ENCODE data around the gene NPAS1. TPM values are rescaled to one million over a fixed set of nuclear protein-coding genes. Genes with fewer than 3 reads are reported as not detected.

The NPAS1 gene
- total RNA-seq, 4 donors from 2014 or later = not detected

GRCh38 chr19:47065242-47065641 is 45.6 kb downstream of the NPAS1 start:
- TF ChIP-seq, protein P1, sequence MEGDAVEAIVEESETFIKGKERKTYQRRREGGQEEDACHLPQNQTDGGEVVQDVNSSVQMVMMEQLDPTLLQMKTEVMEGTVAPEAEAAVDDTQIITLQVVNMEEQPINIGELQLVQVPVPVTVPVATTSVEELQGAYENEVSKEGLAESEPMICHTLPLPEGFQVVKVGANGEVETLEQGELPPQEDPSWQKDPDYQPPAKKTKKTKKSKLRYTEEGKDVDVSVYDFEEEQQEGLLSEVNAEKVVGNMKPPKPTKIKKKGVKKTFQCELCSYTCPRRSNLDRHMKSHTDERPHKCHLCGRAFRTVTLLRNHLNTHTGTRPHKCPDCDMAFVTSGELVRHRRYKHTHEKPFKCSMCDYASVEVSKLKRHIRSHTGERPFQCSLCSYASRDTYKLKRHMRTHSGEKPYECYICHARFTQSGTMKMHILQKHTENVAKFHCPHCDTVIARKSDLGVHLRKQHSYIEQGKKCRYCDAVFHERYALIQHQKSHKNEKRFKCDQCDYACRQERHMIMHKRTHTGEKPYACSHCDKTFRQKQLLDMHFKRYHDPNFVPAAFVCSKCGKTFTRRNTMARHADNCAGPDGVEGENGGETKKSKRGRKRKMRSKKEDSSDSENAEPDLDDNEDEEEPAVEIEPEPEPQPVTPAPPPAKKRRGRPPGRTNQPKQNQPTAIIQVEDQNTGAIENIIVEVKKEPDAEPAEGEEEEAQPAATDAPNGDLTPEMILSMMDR (IDR thresholded peaks at IDR 0.05) = no peak
- TF ChIP-seq POLR2A (IDR thresholded peaks at IDR 0.05) = no peak
- DNase-seq = no peak
- no peak overlapping the region for H3K4me3 ChIP-seq
- H3K4me1 ChIP-seq = no peaks in the 10 kb centered on the region
- no peaks in the 10 kb centered on the region for H3K9me3 ChIP-seq
- no peaks in the 10 kb centered on the region for H3K27me3 ChIP-seq
- no peak overlapping the region for H3K27ac ChIP-seq
- peaks cover 0 to 56% (median 0%) of the 10 kb centered on the region in 3 donors for H3K36me3 ChIP-seq

DNA sequence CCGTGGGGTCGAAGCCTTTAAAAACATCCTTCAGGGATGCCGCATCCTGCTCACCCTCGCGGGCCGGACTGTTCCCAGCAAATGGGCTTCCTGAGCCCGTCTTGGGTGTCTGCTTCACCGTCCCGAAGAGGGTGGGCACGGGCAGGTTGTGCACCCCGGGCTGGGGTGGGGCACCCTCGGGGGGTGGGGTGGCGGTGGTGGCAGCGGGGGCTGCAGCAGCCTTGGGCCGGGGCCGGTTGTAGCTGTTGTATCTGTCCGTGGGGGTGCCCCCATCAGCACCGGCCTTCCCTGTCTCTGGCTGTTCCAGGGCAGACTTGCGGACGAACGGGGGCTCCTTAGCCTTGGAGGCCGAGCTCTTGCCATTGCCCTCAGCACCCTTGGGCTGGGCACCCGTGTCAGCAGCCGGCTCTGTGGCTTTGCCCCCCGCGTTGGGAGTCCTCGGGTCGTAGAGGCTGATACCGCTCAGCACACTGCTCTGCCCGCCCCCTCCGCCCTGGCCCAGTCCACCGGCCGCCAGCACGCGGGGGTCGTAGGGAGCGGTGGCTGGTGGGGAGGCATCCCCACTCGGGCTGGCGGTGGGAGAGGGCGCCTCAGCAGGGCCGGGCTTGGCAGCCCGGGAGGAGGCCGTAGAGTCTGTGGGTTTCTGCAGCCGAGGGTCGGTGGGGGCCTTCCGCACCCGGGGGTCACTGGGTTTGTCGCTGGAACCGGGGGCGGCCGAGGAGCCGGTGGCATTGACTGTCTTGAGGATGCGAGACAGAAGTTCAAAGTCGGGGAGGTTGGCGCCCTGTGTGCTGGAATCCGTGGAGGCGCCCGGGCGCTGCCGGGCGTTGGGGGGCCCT is 47.0 kb downstream of the NPAS1 start:
- H3K36me3 ChIP-seq = peaks cover 0 to 70% (median 0%) of the 10 kb centered on the region in 3 donors
- TF ChIP-seq POLR2A (IDR thresholded peaks at IDR 0.05) = no peak
- TF ChIP-seq, protein P1 (IDR thresholded peaks at IDR 0.05) = no peak
- no peak for DNase-seq

DNA sequence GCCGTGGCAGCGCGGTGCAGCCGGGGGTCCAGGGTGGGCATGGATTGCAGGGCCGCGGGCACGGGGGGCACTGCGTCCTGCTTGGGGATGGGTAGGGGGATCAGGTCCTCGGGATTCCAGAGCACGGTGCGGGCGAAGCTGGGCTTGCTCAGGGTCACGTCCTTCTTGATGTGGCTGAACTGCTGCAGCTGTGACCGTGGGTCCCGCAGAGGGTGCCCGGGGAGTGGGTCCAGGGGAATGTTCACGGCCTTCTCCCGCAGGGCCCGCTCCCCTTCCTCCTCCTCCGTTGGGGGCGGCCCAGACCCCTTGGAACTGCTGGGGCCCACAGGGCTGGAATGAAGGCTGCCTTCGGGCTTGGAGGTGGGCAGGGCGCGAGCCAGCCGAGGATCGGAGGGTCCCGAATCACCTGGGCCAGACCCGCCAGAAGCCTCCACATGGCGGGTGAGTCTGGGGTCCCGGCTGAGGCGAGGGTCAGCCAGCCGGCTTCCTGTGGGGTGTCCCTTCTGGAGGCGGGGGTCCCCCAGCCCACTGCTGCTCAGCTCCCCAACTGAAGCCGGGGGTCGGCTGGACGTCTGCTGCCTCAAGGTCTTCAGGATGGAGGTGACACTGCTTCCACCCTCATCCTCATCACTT is 47.7 kb downstream of the NPAS1 start:
- Histone ChIP-seq H3K27ac (no peak overlapping the region), H3K4me3 (no peak overlapping the region), H3K9me3 (no peaks in the 10 kb centered on the region), H3K36me3 (peaks cover 0 to 77% (median 0%) of the 10 kb centered on the region in 3 donors), H3K27me3 (no peaks in the 10 kb centered on the region), H3K4me1 (no peaks in the 10 kb centered on the region)
- DNase-seq = no peak
- no peak for TF ChIP-seq POLR2A (IDR thresholded peaks at IDR 0.05)
- TF ChIP-seq, protein P1 (IDR thresholded peaks at IDR 0.05) = no peak

More for the DNA sequence above, 47.0 kb downstream of the NPAS1 start:
- Histone ChIP-seq H3K9me3 (no peaks in the 10 kb centered on the region), H3K27me3 (no peaks in the 10 kb centered on the region), H3K4me3 (no peak overlapping the region), H3K4me1 (no peaks in the 10 kb centered on the region), H3K27ac (no peak overlapping the region)

DNA sequence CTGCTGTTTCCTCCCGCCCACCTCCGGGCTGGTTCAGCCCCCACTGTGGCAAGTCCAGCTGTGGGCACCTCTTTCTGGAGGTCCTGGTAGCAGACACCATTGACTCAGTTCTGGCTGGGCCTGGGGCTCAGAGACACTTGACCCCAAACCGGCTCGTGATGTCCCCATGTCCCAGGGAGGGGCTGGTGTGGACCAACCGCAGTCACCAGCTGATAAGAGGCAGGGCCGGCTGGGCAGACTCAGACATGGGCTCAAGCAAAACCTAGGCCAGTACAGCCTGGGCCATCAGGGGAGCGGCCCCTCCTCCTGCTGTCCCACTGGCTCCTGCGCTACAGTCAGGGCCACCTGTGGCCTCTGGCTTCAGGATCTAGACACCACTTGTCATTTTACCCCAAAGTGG is 48.6 kb downstream of the NPAS1 start:
- Histone ChIP-seq H3K9me3 (no peaks in the 10 kb centered on the region), H3K4me1 (no peaks in the 10 kb centered on the region), H3K36me3 (peaks cover 0 to 86% (median 0%) of the 10 kb centered on the region in 3 donors), H3K4me3 (no peak overlapping the region), H3K27ac (no peak overlapping the region), H3K27me3 (no peaks in the 10 kb centered on the region)
- DNase-seq = no peak
- TF ChIP-seq POLR2A (IDR thresholded peaks at IDR 0.05) = no peak
- TF ChIP-seq, protein P1 (IDR thresholded peaks at IDR 0.05) = no peak

DNA sequence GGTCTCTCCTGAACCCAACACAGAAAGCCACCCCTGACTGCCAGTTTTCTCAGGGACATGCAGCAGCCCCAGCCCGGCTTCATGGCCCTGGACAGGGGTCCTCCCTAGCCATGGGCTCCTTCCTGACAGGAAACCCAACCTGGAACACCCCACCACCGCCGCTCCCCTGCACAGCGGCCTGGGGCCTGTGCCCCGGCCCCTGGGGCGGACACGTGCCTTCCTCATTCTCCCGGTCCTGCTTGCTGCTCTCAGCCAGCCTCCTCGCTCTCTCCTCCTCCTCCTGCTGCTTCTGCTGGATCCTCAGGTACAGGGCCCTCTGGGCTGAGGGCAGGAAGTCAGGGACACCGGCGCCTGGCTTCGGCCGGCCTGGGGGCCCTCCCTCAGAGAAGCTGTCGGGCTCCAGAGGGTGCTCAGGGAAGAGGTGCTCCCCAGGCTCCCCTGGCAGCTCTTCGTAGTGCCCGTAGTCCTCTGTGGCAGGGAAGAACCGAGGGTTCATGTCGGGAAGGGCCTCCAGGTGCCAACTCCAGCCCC is 49.3 kb downstream of the NPAS1 start:
- Histone ChIP-seq H3K36me3 (peaks cover 0 to 93% (median 0%) of the 10 kb centered on the region in 3 donors), H3K27me3 (no peaks in the 10 kb centered on the region), H3K4me1 (no peaks in the 10 kb centered on the region), H3K9me3 (no peaks in the 10 kb centered on the region), H3K4me3 (no peak overlapping the region), H3K27ac (no peak overlapping the region)
- DNase-seq = no peak
- TF ChIP-seq POLR2A (IDR thresholded peaks at IDR 0.05) = no peak
- TF ChIP-seq, protein P1 (IDR thresholded peaks at IDR 0.05) = no peak

Data from Peyer's patch (tissue), 4 donors.